Measurements from ENCODE around the gene ATP6V0C. TPM values are rescaled to one million over a fixed set of nuclear protein-coding genes. Genes with fewer than 3 reads are reported as not detected.
A peak's percentile ranks its signal among the peaks of the same experiment; 100 is the strongest.
"Not testable (repeated sequence)": the region's sequence is repeated elsewhere in the genome, so short reads cannot be mapped to it uniquely, and the experiment has no call there.

Gene ATP6V0C
- total and polyA plus RNA-seq, 7 donors, result 116 to 241 (median 177) TPM

DNA sequence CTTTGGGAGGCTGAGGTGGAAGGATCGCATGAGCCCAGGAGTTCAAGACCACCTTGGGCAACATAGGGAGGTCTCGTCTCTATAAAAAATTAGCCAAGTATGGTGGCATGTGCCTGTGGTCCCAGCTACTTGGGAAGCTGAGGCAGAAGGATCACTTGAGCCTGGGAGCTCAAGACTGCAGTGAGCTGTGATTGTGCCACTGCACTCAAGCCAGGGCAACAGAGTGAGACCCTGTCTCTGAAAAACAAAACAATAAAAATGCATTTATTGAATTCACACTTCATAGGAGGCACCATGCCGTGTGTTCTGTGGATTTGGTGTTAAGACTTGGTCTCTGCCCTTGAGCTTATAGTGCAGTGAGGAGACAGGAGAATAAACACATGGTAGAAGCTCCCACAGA, 36.4 kb upstream of the ATP6V0C start:
- H3K9me3 ChIP-seq, result no peaks in the 10 kb centered on the region
- intact Hi-C loops (cut with DNase I), result no loop called here
- 93 to 96% (median 93%) methylated on average over 3 of the region's 3 CpGs for WGBS, 3 donors
- H3K4me1 ChIP-seq, result peaks cover 16% of the 10 kb centered on the region
- H3K27me3 ChIP-seq (ENCODE audit: insufficient read depth in 3 of 3, low read length in 2 of 3), result peaks cover 0 to 5% (median 0%) of the 10 kb centered on the region in 3 donors
- DNase-seq (no peak), ATAC-seq (no peak)
- H3K4me3 ChIP-seq, result no peak overlapping the region
- H3K27ac ChIP-seq, result no peak overlapping the region
- H3K36me3 ChIP-seq (ENCODE audit: insufficient read depth in 1 of 2, low read depth in 1 of 2), result no peaks in the 10 kb centered on the region
- TF ChIP-seq, protein P1, sequence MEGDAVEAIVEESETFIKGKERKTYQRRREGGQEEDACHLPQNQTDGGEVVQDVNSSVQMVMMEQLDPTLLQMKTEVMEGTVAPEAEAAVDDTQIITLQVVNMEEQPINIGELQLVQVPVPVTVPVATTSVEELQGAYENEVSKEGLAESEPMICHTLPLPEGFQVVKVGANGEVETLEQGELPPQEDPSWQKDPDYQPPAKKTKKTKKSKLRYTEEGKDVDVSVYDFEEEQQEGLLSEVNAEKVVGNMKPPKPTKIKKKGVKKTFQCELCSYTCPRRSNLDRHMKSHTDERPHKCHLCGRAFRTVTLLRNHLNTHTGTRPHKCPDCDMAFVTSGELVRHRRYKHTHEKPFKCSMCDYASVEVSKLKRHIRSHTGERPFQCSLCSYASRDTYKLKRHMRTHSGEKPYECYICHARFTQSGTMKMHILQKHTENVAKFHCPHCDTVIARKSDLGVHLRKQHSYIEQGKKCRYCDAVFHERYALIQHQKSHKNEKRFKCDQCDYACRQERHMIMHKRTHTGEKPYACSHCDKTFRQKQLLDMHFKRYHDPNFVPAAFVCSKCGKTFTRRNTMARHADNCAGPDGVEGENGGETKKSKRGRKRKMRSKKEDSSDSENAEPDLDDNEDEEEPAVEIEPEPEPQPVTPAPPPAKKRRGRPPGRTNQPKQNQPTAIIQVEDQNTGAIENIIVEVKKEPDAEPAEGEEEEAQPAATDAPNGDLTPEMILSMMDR (IDR thresholded peaks at IDR 0.05), result no peak

- ATAC-seq, result no peak
- TF ChIP-seq, protein P1 (IDR thresholded peaks at IDR 0.05), result no peak
- intact Hi-C loops (cut with DNase I), result no loop called here
- H3K4me3 ChIP-seq, result no peak overlapping the region
- H3K9me3 ChIP-seq, result no peaks in the 10 kb centered on the region
- H3K4me1 ChIP-seq, result peaks cover 23% of the 10 kb centered on the region
- WGBS, 3 donors, result 70 to 88% (median 74%) methylated on average over 8 of the region's 8 CpGs
- H3K36me3 ChIP-seq (ENCODE audit: insufficient read depth in 1 of 2, low read depth in 1 of 2), result no peaks in the 10 kb centered on the region
- H3K27me3 ChIP-seq (ENCODE audit: insufficient read depth in 3 of 3, low read length in 2 of 3), result no peaks in the 10 kb centered on the region
- H3K27ac ChIP-seq, result no peak overlapping the region
- no peak for DNase-seq
Measured at GRCh38 chr16:2478279-2478678, 35.5 kb upstream of the ATP6V0C start.

- H3K36me3 ChIP-seq (ENCODE audit: insufficient read depth in 1 of 2, low read depth in 1 of 2); intact Hi-C loops (cut with DNase I); H3K9me3 ChIP-seq; H3K27me3 ChIP-seq (ENCODE audit: insufficient read depth in 3 of 3, low read length in 2 of 3); H3K4me3 ChIP-seq; DNase-seq; H3K27ac ChIP-seq; ATAC-seq: not testable (repeated sequence)
- 95 to 96% (median 95%) methylated on average over 10 of the region's 10 CpGs for WGBS, 3 donors
- peaks cover 34% of the 10 kb centered on the region for H3K4me1 ChIP-seq
Measured at GRCh38 chr16:2479996-2480395, 33.8 kb upstream of the ATP6V0C start.

DNA sequence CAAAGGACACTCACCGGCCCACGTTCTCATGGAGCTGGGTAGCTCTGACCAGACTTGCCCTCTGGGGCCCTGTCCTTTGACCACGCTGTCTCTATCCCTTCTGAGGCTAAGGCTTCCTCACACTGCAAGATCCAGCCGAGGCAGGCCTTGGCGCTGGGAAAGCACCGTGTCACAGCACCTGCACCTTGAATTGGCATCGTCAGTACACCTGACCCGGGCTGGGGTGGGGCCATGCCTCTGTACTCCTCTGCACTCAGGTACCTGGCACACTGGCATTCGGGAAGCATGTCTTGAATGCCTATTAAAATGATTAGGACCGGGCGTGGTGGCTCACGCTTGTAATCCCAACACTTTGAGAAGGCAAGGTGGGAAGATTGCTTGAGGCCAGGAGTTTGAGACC, 32.8 kb upstream of the ATP6V0C start:
- peaks cover 35% of the 10 kb centered on the region for H3K4me1 ChIP-seq
- intact Hi-C loops (cut with DNase I), result no loop called here

GRCh38 chr16:2481676-2482075, 32.1 kb upstream of the ATP6V0C start:
- Histone ChIP-seq H3K9me3 (no peaks in the 10 kb centered on the region), H3K27me3 (ENCODE audit: insufficient read depth in 3 of 3, low read length in 2 of 3) (no peaks in the 10 kb centered on the region), H3K4me3 (no peak overlapping the region), H3K27ac (peak overlapping the region; percentile 89), H3K36me3 (ENCODE audit: insufficient read depth in 1 of 2, low read depth in 1 of 2) (no peaks in the 10 kb centered on the region), H3K4me1 (peaks cover 35% of the 10 kb centered on the region)
- TF ChIP-seq, protein P1 (IDR thresholded peaks at IDR 0.05), result no peak
- ATAC-seq (no peak), DNase-seq (no peak)
- intact Hi-C loops (cut with DNase I), result no loop called here
- 55 to 60% (median 58%) methylated on average over 6 to 7 of the region's 7 CpGs for WGBS, 3 donors

More for the DNA sequence above, 32.8 kb upstream of the ATP6V0C start:
- TF ChIP-seq, protein P1 (IDR thresholded peaks at IDR 0.05), result no peak
- H3K4me3 ChIP-seq, result no peak overlapping the region
- no peak overlapping the region for H3K27ac ChIP-seq
- WGBS, 3 donors, result 79 to 88% (median 81%) methylated on average over 12 of the region's 12 CpGs
- no peak for DNase-seq
- H3K27me3 ChIP-seq (ENCODE audit: insufficient read depth in 3 of 3, low read length in 2 of 3), result no peaks in the 10 kb centered on the region
- H3K36me3 ChIP-seq (ENCODE audit: insufficient read depth in 1 of 2, low read depth in 1 of 2), result no peaks in the 10 kb centered on the region
- ATAC-seq, result no peak
- no peaks in the 10 kb centered on the region for H3K9me3 ChIP-seq
